Activated effector memory CD4-positive, alpha-beta T cell treated with anti-CD3 and anti-CD28 coated beads, Interleukin-2, amount 50 U/mL, for 16 hours (primary cell): ENCODE data around the gene SUGCT.
"Not testable (repeated sequence)": the region's sequence is repeated elsewhere in the genome, so short reads cannot be mapped to it uniquely, and the experiment has no call there.

Experiments used
- DNase-seq: peaks from one replicate; pipeline ENCODE4 v3.0.0-alpha.2; 2020

SUGCT gene

GRCh38 chr7:40268810-40269209 lies 134.0 kb downstream of the SUGCT start:
- DNase-seq: not testable (repeated sequence)

- no peak for DNase-seq
Observed at GRCh38 chr7:40276061-40276460, 141.3 kb downstream of the SUGCT start.

- DNase-seq: no peak
Observed at GRCh38 chr7:40279991-40280390, 145.2 kb downstream of the SUGCT start.

- DNase-seq: no peak
Observed at GRCh38 chr7:40282858-40283257, 148.1 kb downstream of the SUGCT start.

GRCh38 chr7:40283391-40283790 lies 148.6 kb downstream of the SUGCT start:
- DNase-seq: no peak

GRCh38 chr7:40288827-40289226 lies 154.0 kb downstream of the SUGCT start:
- no peak for DNase-seq

- no peak for DNase-seq
Observed at GRCh38 chr7:40297741-40298311, 163.0 kb downstream of the SUGCT start.

- DNase-seq: no peak
Observed at GRCh38 chr7:40298421-40298820, 163.6 kb downstream of the SUGCT start.

- no peak for DNase-seq
Observed at GRCh38 chr7:40299097-40299496, 164.3 kb downstream of the SUGCT start.

GRCh38 chr7:40300146-40300670 lies 165.4 kb downstream of the SUGCT start:
- no peak for DNase-seq

GRCh38 chr7:40301486-40302068 lies 166.8 kb downstream of the SUGCT start:
- DNase-seq: no peak

GRCh38 chr7:40303996-40304395 lies 169.2 kb downstream of the SUGCT start:
- DNase-seq: no peak

- no peak for DNase-seq
Observed at GRCh38 chr7:40305229-40305628, 170.4 kb downstream of the SUGCT start.

- DNase-seq: no peak
Observed at GRCh38 chr7:40306025-40306424, 171.2 kb downstream of the SUGCT start.

GRCh38 chr7:40306596-40306995 lies 171.8 kb downstream of the SUGCT start:
- no peak for DNase-seq

- DNase-seq: no peak
Observed at GRCh38 chr7:40310258-40310657, 175.5 kb downstream of the SUGCT start.

- no peak for DNase-seq
Observed at GRCh38 chr7:40311307-40311706, 176.5 kb downstream of the SUGCT start.

GRCh38 chr7:40315277-40315676 lies 180.5 kb downstream of the SUGCT start:
- no peak for DNase-seq

- no peak for DNase-seq
Observed at GRCh38 chr7:40316176-40316575, 181.4 kb downstream of the SUGCT start.

- DNase-seq: no peak
Observed at GRCh38 chr7:40324914-40325313, 190.1 kb downstream of the SUGCT start.

GRCh38 chr7:40327113-40327512 lies 192.3 kb downstream of the SUGCT start:
- no peak for DNase-seq

- no peak for DNase-seq
Observed at GRCh38 chr7:40327873-40328272, 193.1 kb downstream of the SUGCT start.

GRCh38 chr7:40329601-40330153 lies 194.9 kb downstream of the SUGCT start:
- DNase-seq: no peak

GRCh38 chr7:40330408-40330807 lies 195.6 kb downstream of the SUGCT start:
- DNase-seq: no peak

- DNase-seq: no peak
Observed at GRCh38 chr7:40331915-40332314, 197.1 kb downstream of the SUGCT start.
